Right renal pelvis (tissue), 4 donors: ENCODE data around the gene TRPM5. TPM values are rescaled to one million over a fixed set of nuclear protein-coding genes. Genes with fewer than 3 reads are reported as not detected.

Experiments
- DNase-seq, 4 donors: peaks; one replicate each; pipeline ENCODE4 v3.0.0-alpha.2; 2013; ENCODE audit warnings: low read depth in 4 of 4, low spot score in 3 of 4, missing footprints in 1 of 4
- polyA plus RNA-seq, 4 donors: library from polyadenylated mRNA; unstranded; fragments of 120-200 nt; gene quantifications; one replicate each; pipeline ENCODE4 v1.2.1, GENCODE V29; 2013; ENCODE audit not compliant: insufficient read length in 4 of 4

Gene TRPM5
- polyA plus RNA-seq, 4 donors: 2.0 to 3.1 (median 3.0) TPM

GRCh38 chr11:2423157-2424025 is 20.9 kb downstream of the TRPM5 start:
- no peak for DNase-seq

DNA sequence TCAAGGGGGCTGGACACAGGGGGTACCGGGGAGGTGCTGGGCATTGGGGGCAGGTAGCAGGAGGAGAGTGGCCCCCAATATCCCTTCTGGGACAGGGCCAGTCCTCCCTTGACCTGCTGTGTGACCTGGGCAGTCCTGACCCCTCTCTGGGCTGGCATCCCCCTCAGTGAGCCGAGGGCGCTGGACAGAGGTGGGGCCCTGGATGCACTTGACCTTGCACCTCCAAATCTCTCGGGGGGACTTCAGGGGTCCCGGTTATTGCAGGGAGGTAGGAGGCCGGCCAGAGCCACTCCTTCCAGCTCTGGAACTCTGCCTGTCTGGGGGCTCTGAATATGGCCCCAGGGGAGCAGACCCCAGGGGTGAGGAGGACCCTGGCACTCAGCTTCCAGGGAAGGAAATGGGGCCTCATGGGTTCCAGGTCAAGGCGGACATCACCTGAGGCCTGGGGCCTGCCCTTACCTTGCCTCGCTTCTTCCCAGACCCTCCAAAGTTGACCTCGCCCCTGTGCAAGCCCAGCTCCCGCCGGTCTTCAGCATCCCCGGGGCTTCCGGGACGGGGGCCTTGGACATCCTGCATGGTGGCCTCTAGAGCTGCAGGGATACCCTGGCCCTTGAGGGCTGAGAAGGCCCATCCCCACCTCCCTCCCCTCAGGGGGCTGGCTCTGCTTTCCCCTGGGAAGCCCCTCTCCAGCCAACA is 21.7 kb downstream of the TRPM5 start:
- no peak for DNase-seq

DNA sequence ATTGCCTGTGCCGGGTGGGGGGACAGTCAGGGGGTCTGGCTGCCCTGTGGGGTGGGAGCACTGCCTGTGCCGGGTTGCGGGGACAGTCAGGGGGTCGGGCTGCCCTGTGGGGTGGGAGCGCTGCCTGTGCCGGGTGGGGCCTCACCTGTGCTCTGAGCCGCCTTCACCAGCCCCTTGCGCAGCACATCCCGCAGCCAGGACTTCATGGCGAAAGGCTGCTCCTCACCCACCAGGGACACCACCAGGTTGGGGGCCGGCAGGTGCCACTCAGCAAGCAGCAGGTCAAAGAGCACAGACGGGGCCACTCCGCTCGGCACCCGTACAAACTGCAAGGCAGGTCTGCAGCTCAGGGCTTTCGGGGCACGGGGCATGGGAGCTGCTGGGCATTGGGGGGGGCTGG is 22.3 kb downstream of the TRPM5 start:
- DNase-seq: no peak

DNA sequence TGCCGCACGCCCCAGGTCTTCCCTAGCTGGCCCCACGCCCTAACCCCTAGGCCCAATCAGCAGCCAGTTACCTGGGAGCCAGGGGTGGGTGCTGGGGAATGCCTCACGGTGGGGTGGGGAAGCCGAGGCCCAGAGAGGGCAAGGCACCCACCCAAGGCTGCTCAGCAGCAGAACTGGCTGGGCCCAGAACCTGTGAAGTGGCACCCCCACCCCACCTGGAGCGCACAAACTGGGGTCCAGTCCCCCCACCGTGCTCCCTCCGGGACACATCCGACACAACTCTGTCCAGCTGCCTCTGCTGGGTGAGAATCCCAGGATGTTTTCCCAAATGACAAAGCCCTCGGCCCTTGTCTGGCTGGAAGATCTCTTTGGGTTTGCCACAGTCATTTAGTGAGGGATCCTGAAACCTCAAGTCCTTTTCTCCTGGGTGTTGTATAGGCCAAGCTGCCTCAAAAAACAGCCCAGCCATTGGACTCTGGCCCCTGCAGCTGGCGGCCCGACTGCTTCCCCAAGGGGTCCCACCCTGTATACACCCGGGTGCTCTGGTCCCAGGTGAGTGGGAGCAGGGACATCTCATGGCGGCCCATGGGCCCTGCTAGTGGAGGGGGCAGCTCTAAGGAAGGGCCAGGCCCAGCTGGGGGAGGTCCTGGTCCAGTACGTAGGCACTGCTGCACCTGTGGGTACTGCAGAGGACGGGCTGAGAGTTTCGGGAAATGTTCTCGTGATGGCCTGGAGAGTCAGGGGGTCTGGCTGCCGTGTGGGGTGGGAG is 22.9 kb downstream of the TRPM5 start:
- no peak for DNase-seq

DNA sequence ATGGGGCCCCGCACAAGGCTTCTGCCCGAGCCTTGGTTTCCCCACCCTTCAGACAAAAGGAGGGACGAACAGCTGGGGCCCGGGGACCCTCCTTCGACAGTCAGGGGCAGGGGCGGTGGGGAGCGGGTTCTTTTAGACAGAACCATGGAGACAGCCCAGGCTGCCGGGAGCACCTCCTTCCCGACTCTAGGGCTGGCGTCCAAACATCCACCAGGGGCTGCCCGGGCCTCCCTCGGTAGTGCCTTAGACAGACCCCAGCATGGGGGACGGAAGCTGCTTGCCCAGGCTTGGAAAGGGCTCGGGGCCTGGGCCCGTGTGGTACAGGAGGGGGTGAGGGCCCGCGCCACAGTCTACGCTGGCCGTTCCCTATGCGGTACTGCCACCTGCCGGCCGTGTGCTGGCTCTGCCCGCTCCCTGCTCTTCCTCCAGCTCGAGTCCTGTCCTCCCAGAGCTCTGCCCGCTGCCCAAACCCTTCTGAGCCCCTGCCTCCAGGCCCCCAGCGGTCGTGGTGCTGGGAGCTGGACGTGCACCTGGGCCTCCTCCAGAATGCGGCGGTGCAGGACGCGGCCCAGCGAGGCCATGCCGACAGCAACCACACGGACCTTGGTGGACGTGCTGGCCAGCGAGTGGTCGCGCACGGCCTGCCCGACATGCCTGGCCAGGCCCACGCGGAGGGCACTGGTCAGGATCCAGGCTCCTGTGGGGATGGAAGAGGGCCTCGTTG is 23.6 kb downstream of the TRPM5 start:
- peak; percentile 59 to 81 (median 68) for DNase-seq

GRCh38 chr11:2419638-2420501 is 24.4 kb downstream of the TRPM5 start:
- DNase-seq: peak; percentile 68 to 76 (median 70)

DNA sequence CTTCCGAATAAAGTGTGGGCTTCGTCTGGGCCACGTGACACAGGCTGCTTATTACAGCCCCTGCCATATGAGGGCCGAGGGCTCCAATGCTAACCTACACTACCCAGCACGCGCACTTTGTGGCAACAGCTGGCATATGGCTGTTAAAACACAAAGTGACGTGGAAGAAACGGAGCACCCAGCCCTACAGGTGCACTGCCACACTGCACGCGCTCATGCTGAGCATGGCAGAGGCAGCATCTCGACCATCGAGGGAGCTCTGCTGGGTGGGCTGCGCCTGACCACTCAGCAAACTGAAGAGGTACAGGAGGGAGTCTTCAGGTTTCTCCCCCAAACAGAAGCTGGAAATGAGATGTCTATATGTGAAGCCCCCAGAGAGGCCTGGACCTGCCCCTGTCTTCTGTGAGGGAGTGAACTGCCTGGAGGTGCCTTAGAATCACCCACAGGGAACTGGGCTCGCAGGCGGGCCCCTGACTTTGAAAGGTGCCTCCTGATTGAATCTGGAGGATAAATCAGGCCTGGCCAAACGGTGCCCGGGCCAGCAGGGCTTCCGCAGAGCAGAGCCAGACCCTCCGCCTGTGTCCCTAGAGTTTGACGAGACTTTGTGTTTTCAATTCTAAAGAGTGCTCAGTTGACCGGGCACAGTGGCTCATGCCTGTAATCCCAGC is 25.5 kb downstream of the TRPM5 start:
- no peak for DNase-seq

DNA sequence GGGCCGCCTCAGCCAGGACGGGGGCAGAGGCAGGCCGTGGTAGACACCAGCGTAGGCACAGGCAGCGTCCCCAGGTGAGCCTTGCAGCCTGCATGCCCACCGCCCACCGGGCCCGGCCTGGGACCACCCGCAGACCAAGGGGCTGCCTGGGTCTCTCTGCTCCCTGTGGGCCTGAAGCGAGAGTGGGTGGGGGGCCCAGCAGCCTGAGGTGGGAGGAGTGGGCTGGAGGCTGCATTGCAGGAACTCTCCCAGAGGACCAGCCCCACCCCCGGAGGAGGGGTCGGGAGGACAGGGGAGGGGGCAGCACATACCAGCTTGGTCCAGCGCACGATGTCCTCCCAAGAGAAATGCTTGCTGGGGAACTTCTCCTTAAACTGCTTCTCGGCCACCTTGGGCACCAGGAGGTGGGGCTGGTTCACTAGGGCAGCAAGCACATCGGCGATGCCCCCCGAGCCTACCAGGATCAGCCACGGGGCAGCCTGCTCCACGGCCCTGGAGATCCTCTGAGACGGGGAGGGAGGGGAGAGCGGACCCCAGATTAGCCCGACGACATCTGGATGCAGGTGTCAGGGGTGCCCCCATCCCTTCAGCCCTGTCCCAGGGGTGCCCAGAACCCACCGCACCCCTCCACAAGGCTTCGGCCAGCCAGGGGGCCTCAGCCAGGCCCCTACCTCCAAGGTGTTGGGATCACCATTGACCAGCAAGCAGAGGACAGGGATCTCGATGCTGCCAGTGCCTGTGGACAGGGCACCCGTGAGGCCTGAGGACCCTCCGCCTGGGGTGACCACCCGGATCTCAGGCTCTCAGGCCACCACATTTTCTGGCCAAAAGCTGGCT is 26.2 kb downstream of the TRPM5 start:
- DNase-seq: no peak

DNA sequence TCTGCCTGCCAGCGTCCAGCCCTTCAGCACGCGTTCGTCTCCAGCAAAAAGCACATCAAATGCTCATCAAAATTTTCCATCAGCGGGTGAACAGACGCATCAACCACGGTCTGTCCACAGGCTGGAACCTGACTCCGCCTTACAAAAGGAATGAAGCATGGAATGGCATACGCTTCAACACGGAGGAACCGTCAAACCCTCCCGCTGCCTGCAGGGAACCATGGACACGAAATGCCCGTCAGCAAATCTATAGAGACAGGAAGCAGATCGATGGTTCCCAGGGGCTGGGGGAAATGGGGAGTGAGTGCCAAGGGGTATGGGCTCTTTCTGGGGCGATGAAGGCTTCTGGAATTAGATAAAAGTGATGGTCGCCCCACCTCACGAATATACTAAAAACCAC is 27.5 kb downstream of the TRPM5 start:
- no peak for DNase-seq

DNA sequence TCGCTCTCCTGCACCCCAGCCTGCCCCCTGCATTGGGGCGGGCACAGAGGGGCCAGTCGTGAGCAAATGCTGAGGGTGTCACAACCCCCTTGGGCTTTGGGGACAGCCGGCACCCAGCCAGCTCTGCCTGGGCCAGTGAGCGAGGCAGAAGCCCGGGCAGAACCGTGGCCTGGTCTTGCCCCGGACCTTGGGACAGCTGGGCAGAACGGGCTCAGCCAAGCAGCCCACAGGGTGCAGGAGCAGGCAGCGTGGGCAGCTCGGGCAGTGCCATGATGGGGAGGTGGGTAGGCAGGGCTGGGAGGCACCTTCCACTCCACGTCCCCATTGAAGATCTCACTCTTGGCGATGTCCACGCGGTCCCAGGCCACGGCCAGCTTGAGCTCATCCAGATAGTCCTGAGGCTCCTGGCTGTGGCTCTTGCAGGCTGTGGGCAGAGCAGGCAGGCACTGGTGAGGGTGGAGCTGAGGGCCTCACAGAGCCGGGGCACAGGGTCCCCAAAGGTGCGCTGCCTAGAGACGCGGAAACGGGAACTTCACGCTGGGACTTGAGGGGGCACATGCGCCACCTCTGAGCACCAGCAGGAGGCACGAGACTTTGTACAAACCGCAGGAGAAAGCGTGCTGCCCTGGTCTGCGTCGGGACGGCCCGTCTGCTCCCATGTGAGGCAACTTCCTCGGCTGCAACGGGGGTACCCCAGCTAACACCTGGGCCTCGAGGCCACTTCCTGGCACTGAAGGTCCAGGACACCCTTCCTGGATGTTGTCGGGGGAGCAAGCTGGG is 28.5 kb downstream of the TRPM5 start:
- no peak for DNase-seq

DNA sequence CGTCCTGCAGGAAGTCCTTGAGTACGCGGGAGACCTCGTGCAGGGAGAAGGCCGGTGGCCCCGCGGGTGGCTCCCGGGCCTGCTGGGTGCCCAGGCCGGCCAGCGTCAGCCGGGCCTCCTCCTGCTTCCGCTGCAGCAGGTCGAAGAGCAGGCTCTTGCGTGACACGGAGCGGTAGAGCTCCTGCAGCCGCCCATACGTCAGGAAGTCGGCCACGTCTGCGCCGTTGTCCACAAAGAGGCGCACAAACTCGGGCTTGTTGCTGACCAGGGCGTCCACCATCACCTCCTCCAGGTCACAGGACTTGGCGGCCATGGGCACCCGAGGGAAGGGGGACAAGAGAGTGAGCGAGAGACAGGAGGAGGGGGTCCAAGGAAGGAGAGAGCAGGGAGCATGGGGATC is 29.1 kb downstream of the TRPM5 start:
- DNase-seq: no peak

GRCh38 chr11:2414616-2415015 is 29.7 kb downstream of the TRPM5 start:
- DNase-seq: no peak

DNA sequence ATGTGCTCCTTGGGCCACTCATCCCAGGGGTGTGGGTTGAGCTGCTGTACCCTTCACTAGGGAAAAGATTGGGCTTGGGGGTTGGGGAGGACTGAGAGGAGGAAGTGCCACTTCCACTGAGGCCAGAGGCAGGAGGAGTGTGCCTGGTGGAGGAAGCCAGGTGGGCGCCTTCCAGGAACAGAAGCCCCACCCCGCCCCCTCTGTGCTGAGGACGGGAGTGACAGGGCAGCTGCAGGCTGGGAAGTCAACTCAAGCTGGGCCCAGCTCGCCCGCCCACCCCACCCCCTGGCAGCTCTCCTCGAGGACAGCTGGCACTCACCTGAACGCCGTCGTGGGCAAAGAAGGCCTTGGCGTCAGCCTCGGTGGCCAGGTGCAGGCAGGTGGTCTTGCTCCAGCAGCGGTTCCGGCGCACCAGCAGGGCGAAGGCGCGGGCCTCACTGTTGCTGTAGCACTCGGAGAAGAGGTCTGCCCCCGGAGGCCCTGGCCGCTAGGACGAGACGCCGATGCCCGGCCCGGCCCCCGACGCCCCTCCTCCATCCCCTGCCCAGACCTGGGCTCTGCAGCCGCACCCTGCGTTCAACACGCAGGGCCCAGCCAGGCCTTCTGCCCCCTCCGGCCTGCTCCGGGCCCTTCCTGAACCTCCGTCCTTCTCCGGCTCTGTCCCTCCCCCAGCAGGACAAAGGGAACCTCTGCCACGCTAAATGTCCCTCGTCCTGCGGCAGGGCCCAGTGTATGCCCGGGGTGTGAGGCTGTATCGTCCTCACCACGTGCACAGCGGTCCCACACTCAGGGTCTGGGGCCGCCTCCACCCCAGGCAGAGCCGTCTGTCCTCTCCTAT is 30.4 kb downstream of the TRPM5 start:
- DNase-seq: no peak

DNA sequence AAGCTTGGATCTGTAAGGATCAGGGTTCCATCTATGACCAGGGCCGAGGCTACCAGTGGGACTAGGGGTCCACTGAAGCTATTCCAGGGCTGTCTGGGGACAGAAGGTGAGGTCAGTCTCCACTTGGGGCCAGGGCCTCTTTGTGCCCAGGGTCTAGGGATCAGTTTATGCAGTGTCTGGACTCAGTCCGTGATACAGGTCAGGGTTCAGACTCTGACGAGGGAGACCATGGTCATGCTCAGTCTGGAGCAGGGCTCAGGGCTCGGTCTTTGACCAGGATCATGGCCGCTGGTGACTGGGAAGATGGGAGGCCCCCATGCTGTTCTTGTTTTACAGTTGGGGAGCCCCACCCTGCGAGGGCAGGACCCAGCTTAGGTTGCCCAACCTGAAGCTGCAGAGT is 32.0 kb downstream of the TRPM5 start:
- DNase-seq: no peak

GRCh38 chr11:2411446-2412305 is 32.6 kb downstream of the TRPM5 start:
- no peak for DNase-seq

GRCh38 chr11:2410616-2411015 is 33.7 kb downstream of the TRPM5 start:
- DNase-seq: no peak
